Activated gamma-delta T cell treated with anti-CD3 and anti-CD28 coated beads, Interleukin-2, amount 50 U/mL, for 16 hours (primary cell): ENCODE measurements around the gene POMT1.

Experiments used
- DNase-seq: peaks from one replicate; pipeline ENCODE4 v3.0.0-alpha.2; 2020; ENCODE audit warnings: low read depth

The POMT1 gene

DNA sequence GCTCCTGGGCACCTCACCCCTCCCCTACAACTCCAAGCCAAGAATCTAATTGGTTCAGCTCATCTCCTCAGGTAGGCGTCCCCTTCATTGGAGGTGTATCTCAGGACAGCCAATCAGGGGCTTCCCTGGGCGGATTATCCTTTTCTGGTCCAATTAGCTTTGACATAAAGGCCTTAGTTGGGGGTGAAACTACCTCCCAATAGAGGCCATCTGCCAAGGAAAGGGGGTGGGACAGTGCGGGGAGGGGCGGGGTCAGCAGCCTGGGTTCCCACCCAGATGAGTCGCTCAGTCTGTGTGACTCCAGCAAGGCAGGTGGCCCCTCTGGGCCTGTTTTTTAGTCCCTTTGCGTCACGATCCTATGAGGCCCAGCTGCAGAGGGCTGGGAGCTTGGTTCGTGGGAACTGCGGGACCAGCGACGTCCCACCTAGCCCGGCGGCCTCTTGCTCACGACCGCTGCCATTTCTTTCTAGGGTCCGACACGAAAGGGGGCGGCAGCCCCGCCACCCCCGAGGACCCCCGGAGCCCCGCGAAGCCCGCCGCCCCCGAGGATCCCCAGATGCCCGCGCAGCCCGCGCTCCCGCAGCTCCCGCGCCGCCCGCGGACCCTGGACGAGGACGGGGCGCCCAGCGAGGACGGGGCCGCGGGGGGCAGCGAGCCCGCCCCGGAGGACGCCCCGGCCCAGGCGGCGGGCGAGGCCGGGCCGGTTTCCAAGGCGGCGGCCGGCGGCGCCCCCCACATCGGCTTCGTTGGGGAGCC, 51.5 kb downstream of the POMT1 start:
- DNase-seq: no peak

DNA sequence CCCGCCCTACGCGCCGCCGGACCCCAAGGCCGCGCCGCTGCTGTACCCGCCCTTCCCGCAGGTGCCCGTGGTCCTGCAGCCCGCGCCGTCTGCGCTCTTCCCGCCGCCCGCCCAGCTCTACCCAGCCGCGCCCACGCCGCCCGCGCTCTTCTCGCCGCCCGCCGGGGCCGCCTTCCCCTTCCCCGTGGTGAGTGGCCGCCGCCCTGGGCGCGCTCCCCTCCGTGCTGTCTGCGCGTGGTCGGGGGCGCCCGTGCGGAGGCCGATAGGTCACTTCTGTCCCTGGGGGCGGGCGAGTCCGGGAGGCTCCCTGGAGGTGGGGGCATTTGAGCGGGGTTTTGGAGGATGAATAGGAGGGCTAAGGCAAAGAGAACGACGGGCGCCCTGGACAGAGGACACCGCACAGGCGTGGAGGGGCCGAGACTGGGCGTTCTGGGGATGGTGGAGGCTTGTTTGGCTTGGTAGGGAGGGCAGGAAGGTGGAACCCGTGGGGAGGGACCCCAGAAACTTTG, 52.2 kb downstream of the POMT1 start:
- DNase-seq: no peak

DNA sequence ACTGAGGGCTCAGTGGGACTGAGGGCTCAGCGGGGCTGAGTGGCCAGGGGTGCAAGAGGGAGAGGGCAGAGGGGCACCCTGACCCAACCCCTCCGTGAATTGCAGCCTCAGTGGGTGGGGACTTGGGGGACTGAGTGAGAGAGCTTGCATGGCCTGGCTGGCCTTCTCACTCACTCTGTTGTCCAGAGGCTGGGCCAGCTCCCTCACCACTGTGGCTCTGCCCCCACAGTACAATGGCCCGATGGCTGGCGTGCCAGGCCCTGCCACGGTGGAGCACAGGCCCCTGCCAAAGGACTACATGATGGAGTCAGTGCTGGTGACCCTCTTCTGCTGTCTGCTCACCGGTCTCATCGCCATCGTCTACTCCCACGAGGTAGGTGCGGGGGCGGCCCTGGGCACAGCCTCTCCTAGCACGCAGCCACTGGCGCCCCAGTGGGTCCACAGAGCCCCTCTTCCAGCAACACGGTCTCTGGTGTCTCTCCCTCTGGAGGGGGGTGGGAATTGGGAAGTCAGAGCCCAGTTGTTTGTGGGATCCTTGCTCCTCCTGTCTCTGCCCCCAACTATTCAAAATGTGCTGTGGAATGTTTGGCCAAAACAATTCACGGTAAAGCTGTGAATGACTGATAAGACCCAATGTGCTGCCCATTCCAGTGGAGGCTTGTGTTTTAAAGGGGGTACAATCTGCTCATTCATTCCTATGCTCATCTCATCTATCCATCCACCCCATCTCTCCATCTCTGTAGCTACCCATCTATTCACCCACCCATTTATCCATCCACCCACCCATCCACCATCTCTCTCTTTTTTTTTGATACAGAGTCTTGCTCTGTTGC, 53.3 kb downstream of the POMT1 start:
- no peak for DNase-seq

DNA sequence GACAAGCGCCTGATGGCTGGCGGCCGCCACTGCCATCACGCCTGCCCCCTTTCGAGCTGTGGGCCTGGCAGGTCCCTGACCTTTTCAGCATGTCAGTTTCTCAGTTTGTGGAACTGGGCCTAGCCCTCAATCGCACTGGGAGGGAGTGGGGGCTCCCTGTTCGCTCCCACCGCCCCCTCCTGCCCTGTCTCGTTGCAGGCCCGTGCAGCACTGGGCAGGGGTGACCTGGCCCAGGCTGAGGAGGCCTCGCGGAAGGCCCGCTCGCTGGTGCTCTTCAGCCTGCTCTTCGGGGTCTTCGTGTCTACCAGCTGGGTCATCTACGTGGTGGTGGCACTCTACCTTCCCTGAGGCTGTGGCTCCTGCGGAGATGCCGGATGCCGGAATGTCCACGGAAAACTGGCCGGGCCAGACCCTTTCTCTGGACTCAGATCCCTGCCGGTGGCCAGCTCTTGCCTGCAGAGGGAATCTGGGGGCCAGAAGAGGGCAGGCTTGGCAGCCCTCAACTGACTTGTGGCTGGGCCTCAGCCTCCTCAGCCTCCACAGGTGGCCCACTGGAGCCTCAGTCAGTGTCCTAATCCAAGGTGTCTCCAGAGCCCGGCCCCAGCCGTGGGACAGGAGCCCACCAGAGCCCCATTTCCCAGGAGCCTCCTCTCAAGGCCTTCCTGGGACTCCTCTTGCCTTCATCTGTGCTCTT, 55.3 kb downstream of the POMT1 start:
- no peak for DNase-seq

DNA sequence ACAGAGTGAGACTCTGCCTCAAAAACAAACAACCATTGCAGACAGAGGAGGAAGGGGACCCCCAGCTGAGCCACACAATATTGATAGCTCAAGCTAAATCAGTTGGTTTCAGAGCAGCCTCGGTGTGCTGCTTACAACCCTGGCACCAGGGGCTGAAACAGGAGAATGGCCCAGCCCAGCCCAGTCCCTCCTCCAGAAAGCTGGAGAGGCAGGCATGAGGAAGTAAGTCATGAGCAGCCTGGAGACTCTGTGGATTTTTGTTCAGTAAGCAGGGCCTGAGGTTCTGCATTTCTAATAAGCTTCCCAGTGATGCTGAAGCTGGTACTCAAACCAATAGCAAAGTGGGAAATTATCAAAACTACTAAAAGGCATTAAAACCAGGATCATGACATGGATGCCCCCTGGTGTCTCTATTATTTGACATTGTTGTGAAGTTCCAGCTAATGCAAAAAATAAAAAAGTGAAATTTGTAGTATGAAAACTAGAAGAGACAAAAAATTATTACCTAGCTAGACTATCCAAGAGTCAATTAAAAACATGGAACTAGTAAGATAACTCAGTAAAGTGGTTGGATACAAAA, 56.8 kb downstream of the POMT1 start:
- no peak for DNase-seq

DNA sequence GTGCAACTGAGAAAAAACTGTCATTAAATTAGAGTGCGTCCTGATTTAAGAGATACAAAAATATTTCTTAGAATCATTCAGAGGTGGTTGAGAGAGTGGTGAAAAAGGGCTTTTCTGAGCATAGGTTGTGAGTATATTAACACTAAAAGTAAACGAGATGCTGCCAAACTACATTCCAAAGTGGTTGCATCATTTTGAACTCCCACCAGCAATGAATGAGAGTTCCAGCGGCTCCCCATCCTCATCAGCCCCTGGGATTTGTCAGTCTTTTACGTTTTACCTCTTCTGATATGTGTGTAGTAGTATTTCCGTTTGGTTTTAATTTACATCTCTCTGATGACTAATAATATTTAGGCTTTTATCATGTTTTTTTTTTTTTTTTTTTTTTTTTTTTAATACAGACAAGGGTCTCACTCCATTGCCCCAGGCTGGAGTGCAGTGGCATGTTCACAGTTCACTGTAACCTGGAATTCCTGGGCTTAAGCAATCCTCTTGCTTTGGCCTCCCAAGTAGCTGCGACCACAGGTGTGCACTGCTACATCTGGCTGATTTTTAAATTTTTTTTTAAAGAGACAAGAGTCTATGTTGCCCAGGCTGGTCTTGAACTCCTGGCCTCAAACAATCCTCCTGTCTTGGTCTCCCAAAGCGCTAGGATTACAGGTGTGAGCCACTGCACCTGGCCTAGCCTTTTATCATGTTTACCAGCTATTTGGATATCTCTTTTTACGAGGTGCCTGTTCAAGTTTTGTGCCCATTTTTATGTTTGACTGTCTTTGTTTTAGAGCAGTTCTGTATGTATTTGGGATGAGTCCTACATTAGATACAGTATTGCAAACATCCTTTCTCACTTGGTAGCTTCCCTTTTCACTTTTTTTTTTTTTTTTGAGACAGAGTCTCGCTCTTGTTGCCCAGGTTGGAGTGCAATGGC, 59.6 kb downstream of the POMT1 start:
- no peak for DNase-seq

DNA sequence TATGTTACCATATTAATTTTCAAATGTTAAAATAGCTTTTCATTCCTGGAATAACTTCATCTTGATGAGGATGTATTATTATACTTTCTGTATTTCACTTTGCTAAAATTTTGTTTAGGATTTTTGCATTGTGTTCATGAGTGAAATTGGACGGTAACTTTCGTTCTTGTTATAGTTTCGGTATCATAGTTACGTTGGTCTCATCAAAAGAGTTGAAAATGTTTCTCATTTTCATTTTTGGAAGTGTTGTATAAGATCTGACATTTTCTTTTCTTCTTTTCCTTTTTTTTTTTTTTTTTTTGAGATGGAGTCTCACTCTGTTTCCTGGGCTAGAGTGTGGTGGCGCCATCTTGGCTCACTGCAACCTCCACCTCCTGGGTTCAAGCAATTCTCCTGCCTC, 62.7 kb downstream of the POMT1 start:
- no peak for DNase-seq

DNA sequence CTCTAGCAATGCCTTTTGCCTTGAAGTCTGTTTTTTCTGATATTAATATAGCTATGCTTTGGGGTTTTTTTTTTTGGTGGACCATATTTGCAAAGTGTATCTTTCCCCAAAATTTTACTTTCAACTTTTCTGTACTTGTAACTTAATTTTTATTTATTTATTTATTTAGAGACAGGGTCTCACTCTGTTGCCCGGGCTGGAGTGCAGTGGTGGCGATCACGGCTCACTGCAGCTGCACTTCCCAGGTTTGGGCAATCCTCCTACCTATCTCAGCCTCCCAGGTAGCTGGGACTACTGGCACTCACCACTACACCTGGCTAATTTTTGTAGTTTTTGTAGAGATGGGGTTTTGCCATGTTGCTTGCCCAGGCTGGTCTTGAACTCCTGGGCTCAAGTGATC, 63.4 kb downstream of the POMT1 start:
- DNase-seq: no peak

DNA sequence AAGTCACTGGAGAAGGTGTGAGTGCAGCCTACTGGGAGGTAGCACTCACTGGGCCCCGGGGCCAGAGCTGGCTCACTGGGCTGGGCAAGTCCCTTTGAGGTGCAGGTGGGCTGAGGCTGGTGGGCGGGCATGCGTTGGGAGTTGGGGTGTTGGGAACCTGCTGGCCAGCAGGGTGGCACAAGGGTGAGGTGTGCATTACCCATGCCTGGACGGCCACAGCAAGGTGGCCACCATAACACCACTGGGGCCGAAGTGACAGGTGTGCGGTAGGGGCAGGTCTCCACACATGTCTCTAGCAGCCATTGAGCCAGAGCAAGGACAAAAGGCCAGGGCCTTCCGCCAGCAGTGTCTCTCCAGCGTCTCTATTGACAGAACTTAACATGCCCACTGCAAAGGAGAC, 65.2 kb downstream of the POMT1 start:
- no peak for DNase-seq
